Mucosa of rectum (tissue), 2 donors: ENCODE results near the gene RAD50.
A peak's percentile ranks its signal among the peaks of the same experiment; 100 is the strongest.
"Not testable (repeated sequence)": the region's sequence is repeated elsewhere in the genome, so short reads cannot be mapped to it uniquely, and the experiment has no call there.

Experiments used
- H3K27ac ChIP-seq, 2 donors: one replicate each; pipeline ENCODE4 v1.7.0; 2013; ENCODE audit warnings: inconsistent platforms in 2 of 2, low read depth in 2 of 2, low read length in 2 of 2
- H3K27me3 ChIP-seq, 2 donors: one replicate each; pipeline ENCODE4 v1.7.0; 2013; ENCODE audit warnings: low read length in 2 of 2; ENCODE audit not compliant: control insufficient read depth in 2 of 2, insufficient read depth in 2 of 2
- H3K36me3 ChIP-seq, 2 donors: one replicate each; pipeline ENCODE4 v1.7.0; 2013; ENCODE audit warnings: low read length in 2 of 2; ENCODE audit not compliant: control insufficient read depth in 2 of 2, insufficient read depth in 2 of 2
- H3K4me1 ChIP-seq, 2 donors: one replicate each; pipeline ENCODE4 v1.7.0; 2013; ENCODE audit warnings: low read length in 2 of 2, mild to moderate bottlenecking in 1 of 2; ENCODE audit not compliant: control insufficient read depth in 2 of 2, insufficient read depth in 2 of 2
- H3K4me3 ChIP-seq, 2 donors: one replicate each; pipeline ENCODE4 v1.7.0; 2013; ENCODE audit warnings: low read length in 2 of 2
- H3K9ac ChIP-seq, 2 donors: one replicate each; pipeline ENCODE4 v1.7.0; 2013; ENCODE audit warnings: low read length in 2 of 2, low read depth in 1 of 2, mild to moderate bottlenecking in 1 of 2
- H3K9me3 ChIP-seq, 2 donors: one replicate each; pipeline ENCODE4 v1.7.0; 2013; ENCODE audit warnings: low read length in 2 of 2; ENCODE audit not compliant: control insufficient read depth in 2 of 2
- donor health status: healthy.
- donor health status: Normal muscosa, but diverticular disease.

Gene RAD50

GRCh38 chr5:132556763-132557477 lies at the start of gene RAD50:
RAD50 (plus strand) TSS chr5:132556977; CDS start chr5:132557325, 348 bp downstream.
- Histone ChIP-seq H3K36me3 (peaks cover 6 to 8% of the 10 kb centered on the region in 2 donors), H3K9ac (peak within 1 kb of the TSS; percentile 79 to 90), H3K27ac (peak within 1 kb of the TSS; percentile 78 to 85), H3K4me3 (peak within 1 kb of the TSS; percentile 90 to 93), H3K27me3 (no peaks in the 10 kb centered on the region), H3K9me3 (no peaks in the 10 kb centered on the region), H3K4me1 (peaks cover 4 to 12% of the 10 kb centered on the region in 2 donors)

DNA sequence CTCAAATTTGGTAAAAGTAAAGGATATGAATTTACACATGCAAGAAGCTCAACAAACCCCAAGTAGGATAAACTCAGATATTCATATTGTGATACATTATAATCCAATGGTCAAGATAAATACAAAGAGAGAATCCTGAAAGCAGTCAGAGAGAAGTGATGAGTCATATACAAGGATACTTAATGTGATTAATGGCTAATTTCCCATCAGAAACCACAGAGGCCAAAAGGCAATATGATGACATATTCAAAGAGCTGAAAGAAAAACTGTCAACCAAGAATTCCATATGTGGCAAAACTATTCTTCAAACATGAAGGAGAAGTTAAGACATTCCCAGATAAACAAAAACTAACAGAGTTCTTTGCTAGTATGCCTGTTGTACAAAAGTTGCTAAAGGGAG lies 46.7 kb upstream of the RAD50 start:
- Histone ChIP-seq H3K4me1 (peaks cover 12 to 13% of the 10 kb centered on the region in 2 donors), H3K27me3 (no peaks in the 10 kb centered on the region), H3K9ac (no peak overlapping the region), H3K36me3 (no peaks in the 10 kb centered on the region), H3K27ac (no peak overlapping the region), H3K9me3 (no peaks in the 10 kb centered on the region), H3K4me3 (no peak overlapping the region)

- not testable (repeated sequence) for H3K9me3 ChIP-seq, H3K27me3 ChIP-seq, H3K27ac ChIP-seq, H3K4me1 ChIP-seq, H3K9ac ChIP-seq, H3K36me3 ChIP-seq, H3K4me3 ChIP-seq
Measured at GRCh38 chr5:132513618-132514336, 43.0 kb upstream of the RAD50 start.

GRCh38 chr5:132522067-132522466 lies 34.7 kb upstream of the RAD50 start:
- not testable (repeated sequence) for H3K9ac ChIP-seq, H3K4me1 ChIP-seq, H3K4me3 ChIP-seq, H3K36me3 ChIP-seq, H3K9me3 ChIP-seq, H3K27ac ChIP-seq, H3K27me3 ChIP-seq

DNA sequence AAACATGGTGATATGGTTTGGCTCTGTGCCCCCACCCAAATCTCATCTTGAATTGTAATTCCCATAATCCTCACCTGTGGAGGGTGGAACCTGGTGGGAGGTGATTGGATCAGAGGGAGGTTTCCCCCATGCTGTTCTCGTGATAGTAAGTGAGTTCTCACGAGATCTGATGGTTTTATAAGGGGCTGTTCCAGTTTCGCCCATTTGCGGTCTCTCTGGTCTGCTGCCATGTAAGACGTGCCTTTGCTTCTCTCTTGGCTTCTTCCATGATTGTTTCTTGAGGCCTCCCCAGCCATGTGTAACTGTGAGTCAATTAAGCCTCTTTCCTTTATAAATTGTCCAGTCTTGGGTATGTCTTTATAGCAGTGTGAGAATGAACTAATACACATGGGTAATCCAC lies 31.9 kb upstream of the RAD50 start:
- H3K27me3 ChIP-seq, H3K4me3 ChIP-seq, H3K36me3 ChIP-seq, H3K9me3 ChIP-seq, H3K9ac ChIP-seq, H3K4me1 ChIP-seq, H3K27ac ChIP-seq: not testable (repeated sequence)

DNA sequence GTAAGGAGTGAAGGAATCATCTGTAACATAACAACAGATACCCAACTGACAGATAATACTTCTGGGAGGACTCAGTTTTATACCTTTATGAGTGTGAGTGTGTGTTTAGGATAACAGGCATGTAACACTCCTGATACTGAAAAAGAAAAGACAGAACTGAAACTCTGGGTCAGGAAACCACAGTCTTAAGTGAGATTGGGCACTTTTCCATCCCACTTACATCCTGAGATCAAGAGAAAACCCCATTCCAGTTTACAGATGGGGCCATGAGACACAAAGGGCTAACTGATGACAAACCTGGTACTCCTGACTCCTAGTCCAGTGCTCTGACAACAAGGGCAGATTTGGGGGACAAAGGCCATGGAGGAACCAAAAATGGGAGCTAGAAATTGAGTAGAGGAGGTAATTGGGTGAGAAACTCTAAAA lies 31.5 kb upstream of the RAD50 start:
- H3K36me3 ChIP-seq = no peaks in the 10 kb centered on the region
- H3K9me3 ChIP-seq = no peaks in the 10 kb centered on the region
- no peak overlapping the region for H3K9ac ChIP-seq
- no peak overlapping the region for H3K4me3 ChIP-seq
- no peak overlapping the region for H3K27ac ChIP-seq
- peaks cover 0 to 5% of the 10 kb centered on the region in 2 donors for H3K4me1 ChIP-seq
- H3K27me3 ChIP-seq = no peaks in the 10 kb centered on the region

GRCh38 chr5:132526290-132526973 lies 30.3 kb upstream of the RAD50 start:
- peak overlapping the region in 1 of 2 donors; percentile 50 for H3K4me3 ChIP-seq
- no peaks in the 10 kb centered on the region for H3K9me3 ChIP-seq
- no peak overlapping the region for H3K27ac ChIP-seq

GRCh38 chr5:132526974-132527564 lies 29.7 kb upstream of the RAD50 start:
- no peaks in the 10 kb centered on the region for H3K9me3 ChIP-seq
- no peak overlapping the region for H3K4me3 ChIP-seq
- no peak overlapping the region for H3K9ac ChIP-seq
- H3K27me3 ChIP-seq = no peaks in the 10 kb centered on the region
- H3K27ac ChIP-seq = no peak overlapping the region
- H3K36me3 ChIP-seq = no peaks in the 10 kb centered on the region
- H3K4me1 ChIP-seq = peaks cover 0 to 5% of the 10 kb centered on the region in 2 donors

More at GRCh38 chr5:132526290-132526973, 30.3 kb upstream of the RAD50 start:
- Histone ChIP-seq H3K27me3 (no peaks in the 10 kb centered on the region), H3K9ac (peak overlapping the region in 1 of 2 donors; percentile 57), H3K4me1 (peaks cover 0 to 5% of the 10 kb centered on the region in 2 donors), H3K36me3 (no peaks in the 10 kb centered on the region)

DNA sequence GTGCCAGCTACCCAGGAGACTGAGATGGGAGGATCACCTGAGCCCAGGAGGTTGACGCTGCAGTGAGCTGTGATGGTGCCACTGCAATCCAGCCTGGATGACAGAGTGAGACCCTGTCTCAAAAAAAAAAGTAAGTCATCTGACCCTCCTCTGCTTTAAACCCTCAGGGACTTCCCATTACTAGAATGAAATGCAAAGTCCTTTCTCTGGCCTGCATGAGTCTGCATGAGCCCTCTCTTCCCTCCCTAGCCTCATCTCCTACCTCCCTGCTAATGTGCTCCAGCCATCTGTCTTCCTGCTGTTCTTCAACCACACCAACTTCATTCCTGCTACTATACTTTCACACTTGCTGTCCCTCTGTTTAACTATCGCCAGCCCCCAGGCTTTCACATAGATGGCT lies 28.8 kb upstream of the RAD50 start:
- Histone ChIP-seq H3K4me1 (peaks cover 0 to 5% of the 10 kb centered on the region in 2 donors), H3K27me3 (no peaks in the 10 kb centered on the region), H3K36me3 (no peaks in the 10 kb centered on the region), H3K27ac (no peak overlapping the region), H3K4me3 (no peak overlapping the region), H3K9ac (no peak overlapping the region), H3K9me3 (no peaks in the 10 kb centered on the region)
